Liver (tissue), 9 donors: ENCODE measurements around the gene UBR1. TPM values are rescaled to one million over a fixed set of nuclear protein-coding genes. Genes with fewer than 3 reads are reported as not detected.

ENCODE experiments used
- DNase-seq: peaks from one replicate; pipeline ENCODE4 v3.0.0-alpha.2; 2017; ENCODE audit warnings: low spot score
- H3K27ac ChIP-seq, 2 donors: one replicate each; pipeline ENCODE4 v1.7.0; 2013; ENCODE audit warnings: inconsistent platforms in 2 of 2, low read length in 2 of 2, control low read depth in 1 of 2, low read depth in 1 of 2, mild to moderate bottlenecking in 1 of 2
- H3K27me3 ChIP-seq, 4 donors: one replicate each; pipeline versions ENCODE4 v1.6.1 to v1.7.0; 2013; ENCODE audit warnings: low read length in 3 of 4, inconsistent platforms in 1 of 4, mild to moderate bottlenecking in 1 of 4, moderate library complexity in 1 of 4; ENCODE audit not compliant: control insufficient read depth in 4 of 4, insufficient read depth in 4 of 4
- H3K36me3 ChIP-seq, 4 donors: one replicate each; pipeline versions ENCODE4 v1.6.1 to v1.7.0; 2013; ENCODE audit warnings: low read length in 3 of 4, mild to moderate bottlenecking in 3 of 4, low read depth in 1 of 4, moderate library complexity in 1 of 4; ENCODE audit not compliant: control insufficient read depth in 4 of 4, insufficient read depth in 3 of 4
- H3K4me1 ChIP-seq, 4 donors: one replicate each; pipeline versions ENCODE4 v1.6.1 to v1.7.0; 2013; ENCODE audit warnings: low read length in 3 of 4, mild to moderate bottlenecking in 3 of 4, moderate library complexity in 1 of 4; ENCODE audit not compliant: control insufficient read depth in 4 of 4, insufficient read depth in 4 of 4
- H3K4me3 ChIP-seq, 3 donors: one replicate each; pipeline versions ENCODE4 v1.6.1 to v1.7.0; 2013; ENCODE audit warnings: low read length in 3 of 3, control low read depth in 1 of 3, low read depth in 1 of 3, mild to moderate bottlenecking in 1 of 3
- H3K9ac ChIP-seq, 2 donors: one replicate each; pipeline ENCODE4 v1.7.0; 2013; ENCODE audit warnings: low read length in 2 of 2, mild to moderate bottlenecking in 2 of 2, moderate library complexity in 2 of 2, control low read depth in 1 of 2, low read depth in 1 of 2
- H3K9me3 ChIP-seq, 4 donors: one replicate each; pipeline versions ENCODE4 v1.6.1 to v1.7.0; 2013; ENCODE audit warnings: low read length in 3 of 4; ENCODE audit not compliant: control insufficient read depth in 4 of 4
- EGR1 ChIP-seq, 2 donors: IDR thresholded peaks; 2 replicates each; pipeline ENCODE4 v1.6.1; 2016 to 2018; ENCODE audit warnings: antibody characterized with exemption in 2 of 2, low read depth in 2 of 2
- FOXA1 ChIP-seq: IDR thresholded peaks from 2 replicates; pipeline ENCODE4 v1.6.1; 2016; ENCODE audit warnings: antibody characterized with exemption
- FOXA2 ChIP-seq: IDR thresholded peaks from 2 replicates; pipeline ENCODE4 v1.6.1; 2016; ENCODE audit warnings: antibody characterized with exemption
- GABPA ChIP-seq, 2 donors: IDR thresholded peaks in 1 of 2; conservative IDR thresholded peaks in 1 of 2; 2 replicates each; pipeline ENCODE4 v1.6.1; 2016; ENCODE audit warnings: antibody characterized with exemption in 2 of 2, mild to moderate bottlenecking in 1 of 2, moderate library complexity in 1 of 2
- HNF4A ChIP-seq, 2 donors: conservative IDR thresholded peaks; 2 replicates each; pipeline ENCODE4 v1.6.1; 2016; ENCODE audit warnings: antibody characterized with exemption in 2 of 2, mild to moderate bottlenecking in 2 of 2
- HNF4G ChIP-seq: IDR thresholded peaks from 2 replicates; pipeline ENCODE4 v1.6.1; 2016; ENCODE audit warnings: antibody characterized with exemption
- JUND ChIP-seq, 2 donors: IDR thresholded peaks; 2 replicates each; pipeline ENCODE4 v1.6.1; 2016; ENCODE audit warnings: antibody characterized with exemption in 2 of 2
- NR2F2 ChIP-seq: IDR thresholded peaks from 2 replicates; pipeline ENCODE4 v1.6.1; 2016; ENCODE audit warnings: antibody characterized with exemption
- RAD21 ChIP-seq, 2 donors: IDR thresholded peaks; 2 replicates each; pipeline ENCODE4 v1.6.1; 2016; ENCODE audit warnings: antibody characterized with exemption in 2 of 2, mild to moderate bottlenecking in 2 of 2
- REST ChIP-seq: IDR thresholded peaks from 2 replicates; pipeline ENCODE4 v1.6.1; 2016; ENCODE audit warnings: antibody characterized with exemption, mild to moderate bottlenecking
- RXRA ChIP-seq, 2 donors: IDR thresholded peaks; 2 replicates each; pipeline ENCODE4 v1.6.1; 2017 to 2018; ENCODE audit warnings: antibody characterized with exemption in 2 of 2, mild to moderate bottlenecking in 1 of 2
- SP1 ChIP-seq: IDR thresholded peaks from 2 replicates; pipeline ENCODE4 v1.6.1; 2018; ENCODE audit warnings: antibody characterized with exemption, mild to moderate bottlenecking
- TAF1 ChIP-seq: conservative IDR thresholded peaks from 2 replicates; pipeline ENCODE4 v1.6.1; 2016; ENCODE audit warnings: antibody characterized with exemption, mild to moderate bottlenecking
- YY1 ChIP-seq: IDR thresholded peaks from 2 replicates; pipeline ENCODE4 v1.6.1; 2016; ENCODE audit warnings: antibody characterized with exemption, mild to moderate bottlenecking
- WGBS: extraction: QIAGEN DNeasy Blood & Tissue Kit; methylation state at CpG from one replicate; pipeline ENCODE4 v1.1.7; 2013; 5-methylcytosine and 5-hydroxymethylcytosine counted together
- polyA plus RNA-seq, 2 donors: library from polyadenylated mRNA; stranded (reverse) in 1 of 2; unstranded in 1 of 2; fragments of 200-250 nt in 1 of 2; fragments of >200 nt in 1 of 2; fragmentation: Nextera tagmentation in 1 of 2; extraction: Ambion mirVana in 1 of 2; gene quantifications; one replicate each; pipeline versions ENCODE4 v1.2.1 to v1.2.3, GENCODE V29; 2013 to 2015
- total RNA-seq, 2 donors: library from RNA; depleted of rRNA; stranded (reverse); fragments of >200 nt; gene quantifications; one replicate each; pipeline ENCODE4 v1.2.3, GENCODE V29; 2014
- TF ChIP-seq, protein P1 (sequence below): IDR thresholded peaks from 2 replicates; pipeline ENCODE4 v1.6.1; 2016; ENCODE audit warnings: antibody characterized with exemption
- TF ChIP-seq, protein P2 (sequence below): fragments of 150-350 bp; IDR thresholded peaks from 2 replicates; pipeline ENCODE4 v1.5.1; 2017; ENCODE audit warnings: improper control_type of control experiment, low read depth, low read length; ENCODE audit not compliant: missing input control
- TF ChIP-seq, protein P3 (sequence below): IDR thresholded peaks from 2 replicates; pipeline ENCODE4 v1.6.1; 2016; ENCODE audit warnings: antibody characterized with exemption
- TF ChIP-seq, protein P4 (sequence below): IDR thresholded peaks from 2 replicates; pipeline ENCODE4 v1.6.1; 2016; ENCODE audit warnings: antibody characterized with exemption
- donor health status: healthy.
- donor health status: healthy.
- donor health status: healthy.
- donor health status: healthy.
- donor health status: healthy.

Gene UBR1
- total and polyA plus RNA-seq, 4 donors, result 3.7 to 25.3 (median 10.9) TPM

- H3K36me3 ChIP-seq, result peaks cover 0 to 24% (median 18%) of the 10 kb centered on the region in 4 donors
- WGBS, result 91% methylated on average over 5 of the region's 5 CpGs
- H3K9ac ChIP-seq, result no peak overlapping the region
- no peak overlapping the region for H3K4me3 ChIP-seq
- H3K27ac ChIP-seq, result no peak overlapping the region
- DNase-seq, result no peak
- no peaks in the 10 kb centered on the region for H3K27me3 ChIP-seq
- TF ChIP-seq GABPA (IDR thresholded peaks at IDR 0.05 in 1 of 2, conservative IDR thresholded peaks at IDR 0.05 in 1 of 2) (no peak), RAD21 (IDR thresholded peaks at IDR 0.05) (no peak), FOXA2 (no peak), HNF4A (conservative IDR thresholded peaks at IDR 0.05) (no peak), REST (no peak), FOXA1 (no peak), NR2F2 (no peak), SP1 (no peak), HNF4G (no peak), RXRA (IDR thresholded peaks at IDR 0.05) (no peak), EGR1 (IDR thresholded peaks at IDR 0.05; ENCODE audit: low read depth in 2 of 2) (no peak), YY1 (no peak), TAF1 (no peak)
- TF ChIP-seq, protein P1, sequence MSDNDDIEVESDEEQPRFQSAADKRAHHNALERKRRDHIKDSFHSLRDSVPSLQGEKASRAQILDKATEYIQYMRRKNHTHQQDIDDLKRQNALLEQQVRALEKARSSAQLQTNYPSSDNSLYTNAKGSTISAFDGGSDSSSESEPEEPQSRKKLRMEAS, result no peak
- TF ChIP-seq, protein P2, sequence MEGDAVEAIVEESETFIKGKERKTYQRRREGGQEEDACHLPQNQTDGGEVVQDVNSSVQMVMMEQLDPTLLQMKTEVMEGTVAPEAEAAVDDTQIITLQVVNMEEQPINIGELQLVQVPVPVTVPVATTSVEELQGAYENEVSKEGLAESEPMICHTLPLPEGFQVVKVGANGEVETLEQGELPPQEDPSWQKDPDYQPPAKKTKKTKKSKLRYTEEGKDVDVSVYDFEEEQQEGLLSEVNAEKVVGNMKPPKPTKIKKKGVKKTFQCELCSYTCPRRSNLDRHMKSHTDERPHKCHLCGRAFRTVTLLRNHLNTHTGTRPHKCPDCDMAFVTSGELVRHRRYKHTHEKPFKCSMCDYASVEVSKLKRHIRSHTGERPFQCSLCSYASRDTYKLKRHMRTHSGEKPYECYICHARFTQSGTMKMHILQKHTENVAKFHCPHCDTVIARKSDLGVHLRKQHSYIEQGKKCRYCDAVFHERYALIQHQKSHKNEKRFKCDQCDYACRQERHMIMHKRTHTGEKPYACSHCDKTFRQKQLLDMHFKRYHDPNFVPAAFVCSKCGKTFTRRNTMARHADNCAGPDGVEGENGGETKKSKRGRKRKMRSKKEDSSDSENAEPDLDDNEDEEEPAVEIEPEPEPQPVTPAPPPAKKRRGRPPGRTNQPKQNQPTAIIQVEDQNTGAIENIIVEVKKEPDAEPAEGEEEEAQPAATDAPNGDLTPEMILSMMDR, result no peak
- TF ChIP-seq, protein P3, sequence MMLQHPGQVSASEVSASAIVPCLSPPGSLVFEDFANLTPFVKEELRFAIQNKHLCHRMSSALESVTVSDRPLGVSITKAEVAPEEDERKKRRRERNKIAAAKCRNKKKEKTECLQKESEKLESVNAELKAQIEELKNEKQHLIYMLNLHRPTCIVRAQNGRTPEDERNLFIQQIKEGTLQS, result no peak
- TF ChIP-seq, protein P4, sequence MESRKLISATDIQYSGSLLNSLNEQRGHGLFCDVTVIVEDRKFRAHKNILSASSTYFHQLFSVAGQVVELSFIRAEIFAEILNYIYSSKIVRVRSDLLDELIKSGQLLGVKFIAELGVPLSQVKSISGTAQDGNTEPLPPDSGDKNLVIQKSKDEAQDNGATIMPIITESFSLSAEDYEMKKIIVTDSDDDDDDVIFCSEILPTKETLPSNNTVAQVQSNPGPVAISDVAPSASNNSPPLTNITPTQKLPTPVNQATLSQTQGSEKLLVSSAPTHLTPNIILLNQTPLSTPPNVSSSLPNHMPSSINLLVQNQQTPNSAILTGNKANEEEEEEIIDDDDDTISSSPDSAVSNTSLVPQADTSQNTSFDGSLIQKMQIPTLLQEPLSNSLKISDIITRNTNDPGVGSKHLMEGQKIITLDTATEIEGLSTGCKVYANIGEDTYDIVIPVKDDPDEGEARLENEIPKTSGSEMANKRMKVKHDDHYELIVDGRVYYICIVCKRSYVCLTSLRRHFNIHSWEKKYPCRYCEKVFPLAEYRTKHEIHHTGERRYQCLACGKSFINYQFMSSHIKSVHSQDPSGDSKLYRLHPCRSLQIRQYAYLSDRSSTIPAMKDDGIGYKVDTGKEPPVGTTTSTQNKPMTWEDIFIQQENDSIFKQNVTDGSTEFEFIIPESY, result no peak
- H3K4me1 ChIP-seq, result no peaks in the 10 kb centered on the region
- H3K9me3 ChIP-seq, result no peaks in the 10 kb centered on the region
Measured at GRCh38 chr15:43146184-43146583, 40.3 kb upstream of the UBR1 start.

DNA sequence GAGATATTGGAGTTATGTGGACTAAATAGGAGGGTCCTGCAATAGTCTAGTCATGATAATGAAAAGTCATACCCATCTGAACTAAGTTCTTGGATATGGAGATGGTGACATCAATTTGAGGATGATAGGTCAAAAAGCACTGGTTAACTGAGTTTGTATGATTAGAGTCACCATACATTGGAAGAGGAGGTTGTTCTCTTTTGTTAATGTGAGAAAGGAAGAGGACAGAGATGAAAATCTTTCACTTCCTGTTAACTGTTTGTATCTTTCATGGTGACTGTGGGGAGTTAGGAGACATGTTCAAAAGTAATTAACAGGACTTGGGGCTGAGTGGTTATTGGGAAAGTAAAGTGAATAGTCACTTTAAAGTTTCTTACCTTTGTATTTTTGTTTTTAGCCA lies 38.7 kb upstream of the UBR1 start:
- Histone ChIP-seq H3K36me3 (peaks cover 2 to 33% (median 21%) of the 10 kb centered on the region in 4 donors), H3K4me3 (no peak overlapping the region), H3K4me1 (no peaks in the 10 kb centered on the region), H3K27ac (no peak overlapping the region), H3K9ac (no peak overlapping the region), H3K27me3 (no peaks in the 10 kb centered on the region), H3K9me3 (no peaks in the 10 kb centered on the region)
- no peak for DNase-seq
- no peak for TF ChIP-seq EGR1 (IDR thresholded peaks at IDR 0.05; ENCODE audit: low read depth in 2 of 2)
- no peak for TF ChIP-seq FOXA1
- no peak for TF ChIP-seq FOXA2
- TF ChIP-seq, protein P1, result no peak
- TF ChIP-seq SP1, result no peak
- TF ChIP-seq HNF4G, result no peak
- TF ChIP-seq GABPA (IDR thresholded peaks at IDR 0.05 in 1 of 2, conservative IDR thresholded peaks at IDR 0.05 in 1 of 2), result no peak
- TF ChIP-seq, protein P4, result no peak
- TF ChIP-seq HNF4A (conservative IDR thresholded peaks at IDR 0.05), result no peak
- TF ChIP-seq REST, result no peak
- TF ChIP-seq YY1, result no peak
- TF ChIP-seq RAD21 (IDR thresholded peaks at IDR 0.05), result no peak
- TF ChIP-seq JUND (IDR thresholded peaks at IDR 0.05), result no peak
- no peak for TF ChIP-seq TAF1
